HUES6 (cell line): ENCODE measurements around the gene NUDT16.
A peak's percentile ranks its signal among the peaks of the same experiment; 100 is the strongest.

Source experiments
- H3K27ac ChIP-seq: 2 replicates; pipeline ENCODE4 v1.7.0; 2013; ENCODE audit warnings: low read depth, mild to moderate bottlenecking, low read length, inconsistent platforms
- H3K27me3 ChIP-seq: 2 replicates; pipeline ENCODE4 v1.6.1; 2013; ENCODE audit warnings: low read length; ENCODE audit not compliant: control insufficient read depth, insufficient read depth
- H3K36me3 ChIP-seq: 2 replicates; pipeline ENCODE4 v1.6.1; 2013; ENCODE audit warnings: low read length; ENCODE audit not compliant: control insufficient read depth, insufficient read depth
- H3K4me1 ChIP-seq: 2 replicates; pipeline ENCODE4 v1.6.1; 2013; ENCODE audit warnings: low read length; ENCODE audit not compliant: control insufficient read depth, insufficient read depth
- H3K4me3 ChIP-seq: 2 replicates; pipeline ENCODE4 v1.5.1; 2013; ENCODE audit warnings: low read depth, low read length
- H3K9ac ChIP-seq: one replicate; pipeline ENCODE4 v1.6.1; 2013; ENCODE audit warnings: mild to moderate bottlenecking, low read length
- H3K9me3 ChIP-seq: 2 replicates; pipeline ENCODE4 v1.6.1; 2013; ENCODE audit warnings: low read depth, low read length; ENCODE audit not compliant: control insufficient read depth, insufficient read depth

The NUDT16 gene

GRCh38 chr3:131381445-131382291 lies at the start of gene NUDT16:
Gene NUDT16 (plus strand): TSS chr3:131381774. CDS start chr3:131381805, 31 bp downstream.
- Histone ChIP-seq H3K27ac (peak within 1 kb of the TSS; percentile 38; the same call in 1 of the 2 replicates), H3K4me1 (no peaks in the 10 kb centered on the region), H3K9ac (peak within 1 kb of the TSS; percentile 77), H3K27me3 (no peaks in the 10 kb centered on the region), H3K36me3 (peaks cover 34% of the 10 kb centered on the region), H3K9me3 (no peaks in the 10 kb centered on the region), H3K4me3 (peak within 1 kb of the TSS; percentile 95)

- no peak overlapping the region for H3K4me3 ChIP-seq
- H3K27ac ChIP-seq: no peak overlapping the region
- H3K4me1 ChIP-seq: no peaks in the 10 kb centered on the region
- H3K27me3 ChIP-seq: no peaks in the 10 kb centered on the region
- no peak overlapping the region for H3K9ac ChIP-seq
- H3K9me3 ChIP-seq: peaks cover 13% of the 10 kb centered on the region
- H3K36me3 ChIP-seq: no peaks in the 10 kb centered on the region
Measured at GRCh38 chr3:131338948-131339640, 42.5 kb upstream of the NUDT16 start.

DNA sequence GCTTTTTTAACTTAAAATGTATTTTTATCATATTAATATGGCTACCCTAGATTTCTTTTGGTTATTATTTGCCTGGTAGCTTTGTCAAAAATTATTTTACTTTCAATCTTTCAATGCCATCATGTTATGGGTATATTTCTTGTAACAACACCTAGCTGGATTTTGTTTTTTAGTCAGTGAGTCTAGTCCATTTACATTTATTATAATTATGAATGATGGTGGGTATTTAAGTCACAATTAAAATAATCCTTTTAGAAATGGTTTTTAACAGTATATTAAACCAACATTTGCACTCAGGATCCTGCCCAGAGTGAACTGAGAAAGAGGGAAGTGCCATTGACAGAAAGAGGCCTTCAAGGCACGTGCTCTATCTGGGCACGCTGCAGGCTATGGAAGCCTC lies 39.8 kb upstream of the NUDT16 start:
- Histone ChIP-seq H3K27me3 (no peaks in the 10 kb centered on the region), H3K9me3 (peaks cover 20% of the 10 kb centered on the region), H3K27ac (no peak overlapping the region), H3K9ac (no peak overlapping the region), H3K4me3 (no peak overlapping the region), H3K36me3 (no peaks in the 10 kb centered on the region), H3K4me1 (no peaks in the 10 kb centered on the region)

DNA sequence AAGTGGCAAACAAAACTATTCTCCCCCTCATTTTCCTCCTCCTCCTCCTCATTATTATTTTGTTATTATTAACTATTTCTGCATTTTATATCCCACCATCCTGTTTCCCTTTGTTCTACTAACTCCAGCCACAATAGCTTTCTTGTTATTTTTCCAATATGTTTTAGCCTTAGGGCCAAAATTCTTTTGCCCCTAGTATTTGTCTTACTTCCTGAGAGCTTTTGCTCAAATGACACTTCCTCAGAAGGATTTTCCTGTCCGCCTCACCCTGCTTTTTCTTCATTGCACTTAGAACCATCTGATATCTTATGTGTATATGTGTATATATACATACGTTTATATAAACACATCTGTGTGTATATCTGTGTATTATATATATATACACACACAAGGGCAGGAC lies 32.7 kb upstream of the NUDT16 start:
- Histone ChIP-seq H3K4me1 (peaks cover 21% of the 10 kb centered on the region), H3K36me3 (no peaks in the 10 kb centered on the region), H3K9ac (no peak overlapping the region), H3K9me3 (peaks cover 9% of the 10 kb centered on the region; the same call in 1 of the 2 replicates), H3K4me3 (no peak overlapping the region), H3K27me3 (no peaks in the 10 kb centered on the region), H3K27ac (no peak overlapping the region)

GRCh38 chr3:131349454-131349853 lies 32.1 kb upstream of the NUDT16 start:
- Histone ChIP-seq H3K4me1 (peaks cover 21% of the 10 kb centered on the region), H3K4me3 (no peak overlapping the region), H3K9ac (no peak overlapping the region), H3K9me3 (peaks cover 3% of the 10 kb centered on the region; the same call in 1 of the 2 replicates), H3K36me3 (no peaks in the 10 kb centered on the region), H3K27ac (no peak overlapping the region), H3K27me3 (no peaks in the 10 kb centered on the region)

GRCh38 chr3:131349946-131350347 lies 31.6 kb upstream of the NUDT16 start:
- no peaks in the 10 kb centered on the region for H3K9me3 ChIP-seq
- H3K27me3 ChIP-seq: no peaks in the 10 kb centered on the region
- H3K27ac ChIP-seq: no peak overlapping the region
- H3K4me1 ChIP-seq: peaks cover 21% of the 10 kb centered on the region
- H3K9ac ChIP-seq: no peak overlapping the region
- no peaks in the 10 kb centered on the region for H3K36me3 ChIP-seq
- H3K4me3 ChIP-seq: no peak overlapping the region

- Histone ChIP-seq H3K9me3 (no peaks in the 10 kb centered on the region), H3K4me1 (peaks cover 21% of the 10 kb centered on the region), H3K27me3 (no peaks in the 10 kb centered on the region), H3K36me3 (no peaks in the 10 kb centered on the region), H3K27ac (no peak overlapping the region), H3K9ac (no peak overlapping the region), H3K4me3 (no peak overlapping the region)
Measured at GRCh38 chr3:131350506-131350905, 31.1 kb upstream of the NUDT16 start.

DNA sequence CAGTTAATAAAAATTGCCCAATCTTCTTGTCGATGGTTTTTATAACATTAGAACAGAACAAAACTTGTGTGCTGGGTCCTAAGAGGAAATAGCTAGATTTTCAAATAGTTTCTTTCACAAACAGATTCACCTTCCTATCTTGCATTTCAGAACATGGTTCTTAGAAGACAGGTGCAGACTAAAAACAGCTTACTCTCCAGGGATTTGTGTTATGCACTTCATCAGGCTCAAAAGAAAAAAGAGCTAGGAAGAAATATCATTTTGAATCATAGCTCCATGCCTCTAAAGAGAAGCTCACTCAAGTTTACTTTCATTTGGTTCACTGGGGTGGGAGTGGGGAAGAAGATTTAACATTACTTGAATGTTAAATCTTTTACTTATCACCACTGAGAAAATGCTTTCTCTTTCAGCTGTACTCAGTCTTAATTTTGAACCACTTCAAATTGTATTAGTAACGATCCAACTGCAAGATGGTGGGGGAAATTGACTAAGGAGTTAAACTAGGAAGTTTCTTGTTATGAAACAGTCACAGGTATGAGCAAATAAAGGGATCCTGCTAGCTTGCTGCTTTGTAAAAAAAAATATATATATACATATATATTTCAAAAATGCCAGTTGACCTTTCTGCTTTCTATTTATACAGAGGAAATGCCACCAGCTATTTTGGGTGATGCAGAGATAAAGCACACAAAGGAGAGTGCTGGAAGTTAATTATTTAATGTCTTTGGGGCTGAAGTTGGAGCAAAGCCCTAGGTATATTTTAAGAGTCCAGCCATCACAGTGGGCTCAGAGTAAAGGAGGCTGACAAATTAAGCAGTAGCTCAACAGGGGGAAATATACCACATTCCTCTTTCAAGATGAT lies 28.3 kb upstream of the NUDT16 start:
- no peaks in the 10 kb centered on the region for H3K27me3 ChIP-seq
- no peak overlapping the region for H3K4me3 ChIP-seq
- no peaks in the 10 kb centered on the region for H3K36me3 ChIP-seq
- H3K9me3 ChIP-seq: no peaks in the 10 kb centered on the region
- H3K27ac ChIP-seq: no peak overlapping the region
- H3K9ac ChIP-seq: no peak overlapping the region
- H3K4me1 ChIP-seq: peaks cover 21% of the 10 kb centered on the region

DNA sequence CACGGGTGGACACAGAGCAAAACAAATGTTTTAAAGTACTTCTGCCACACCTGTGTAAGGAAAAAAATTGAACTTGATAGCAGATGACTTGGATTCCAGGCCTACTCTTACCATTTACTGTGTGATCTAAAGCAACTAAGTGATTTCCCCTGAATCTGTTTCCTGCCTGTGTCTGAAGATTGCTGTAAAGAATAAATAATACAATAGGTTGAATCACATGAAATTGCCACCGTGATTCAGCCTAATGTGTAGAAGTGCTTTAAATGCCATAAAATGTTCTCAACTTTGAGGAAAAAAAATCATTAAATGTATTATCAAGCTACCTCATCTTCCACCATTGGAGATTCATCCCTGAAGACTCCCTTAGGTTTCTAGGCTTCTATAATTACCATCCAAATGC lies 27.6 kb upstream of the NUDT16 start:
- H3K4me1 ChIP-seq: peaks cover 21% of the 10 kb centered on the region
- H3K9ac ChIP-seq: no peak overlapping the region
- no peak overlapping the region for H3K4me3 ChIP-seq
- H3K9me3 ChIP-seq: no peaks in the 10 kb centered on the region
- no peaks in the 10 kb centered on the region for H3K36me3 ChIP-seq
- no peak overlapping the region for H3K27ac ChIP-seq
- H3K27me3 ChIP-seq: no peaks in the 10 kb centered on the region

- Histone ChIP-seq H3K27me3 (no peaks in the 10 kb centered on the region), H3K4me3 (no peak overlapping the region), H3K27ac (no peak overlapping the region), H3K4me1 (peaks cover 17% of the 10 kb centered on the region), H3K9ac (no peak overlapping the region), H3K9me3 (no peaks in the 10 kb centered on the region), H3K36me3 (no peaks in the 10 kb centered on the region)
Measured at GRCh38 chr3:131356006-131356595, 25.5 kb upstream of the NUDT16 start.
